NCI-H2107 (cell line): ENCODE data around the gene FFAR1.

Experiments
- DNase-seq: peaks from one replicate; lab custom pipeline; 2025; lab: John Stamatoyannopoulos, UW

The FFAR1 gene

GRCh38 chr19:35347171-35347929, at the start of gene FFAR1:
Gene FFAR1, plus strand, starts transcription at chr19:35347902. Its CDS starts 3,650 bp downstream, at chr19:35351552.
- DNase-seq: no peak

GRCh38 chr19:35297922-35298321, 49.8 kb upstream of the FFAR1 start:
- DNase-seq: no peak

- no peak for DNase-seq
Measured at GRCh38 chr19:35298561-35298972, 49.1 kb upstream of the FFAR1 start.

- no peak for DNase-seq
Measured at GRCh38 chr19:35299523-35300338, 48.0 kb upstream of the FFAR1 start.

- DNase-seq: no peak
Measured at GRCh38 chr19:35300339-35300649, 47.4 kb upstream of the FFAR1 start.

GRCh38 chr19:35301961-35302360, 45.7 kb upstream of the FFAR1 start:
- no peak for DNase-seq

GRCh38 chr19:35302446-35302845, 45.3 kb upstream of the FFAR1 start:
- no peak for DNase-seq

- DNase-seq: no peak
Measured at GRCh38 chr19:35303357-35303915, 44.3 kb upstream of the FFAR1 start.

GRCh38 chr19:35304036-35304435, 43.7 kb upstream of the FFAR1 start:
- no peak for DNase-seq

- DNase-seq: no peak
Measured at GRCh38 chr19:35305181-35305580, 42.5 kb upstream of the FFAR1 start.

- no peak for DNase-seq
Measured at GRCh38 chr19:35306473-35307246, 41.0 kb upstream of the FFAR1 start.

- DNase-seq: no peak
Measured at GRCh38 chr19:35307931-35308330, 39.8 kb upstream of the FFAR1 start.

- DNase-seq: no peak
Measured at GRCh38 chr19:35308910-35309309, 38.8 kb upstream of the FFAR1 start.

GRCh38 chr19:35309481-35310279, 38.0 kb upstream of the FFAR1 start:
- DNase-seq: no peak

- DNase-seq: no peak
Measured at GRCh38 chr19:35310331-35310730, 37.4 kb upstream of the FFAR1 start.

GRCh38 chr19:35310811-35311465, 36.8 kb upstream of the FFAR1 start:
- DNase-seq: no peak

- no peak for DNase-seq
Measured at GRCh38 chr19:35311901-35312665, 35.6 kb upstream of the FFAR1 start.

- DNase-seq: no peak
Measured at GRCh38 chr19:35313587-35313986, 34.1 kb upstream of the FFAR1 start.

GRCh38 chr19:35314031-35314430, 33.7 kb upstream of the FFAR1 start:
- no peak for DNase-seq

GRCh38 chr19:35314858-35315470, 32.7 kb upstream of the FFAR1 start:
- no peak for DNase-seq
